PC-9 (cell line): ENCODE results near the gene AMOT.

Experiments
- CTCF ChIP-seq: fragments of 200-600 bp; sonication (generic); conservative IDR thresholded peaks from 2 replicates; pipeline ENCODE4 v1.6.1; 2017; ENCODE audit warnings: mixed run types, antibody characterized with exemption, mild to moderate bottlenecking, moderate library complexity
- EZH2 ChIP-seq: fragments of 200-600 bp; sonication (generic); IDR thresholded peaks from 2 replicates; pipeline ENCODE4 v1.8.0; 2017; ENCODE audit warnings: antibody characterized with exemption, low read depth

DNA sequence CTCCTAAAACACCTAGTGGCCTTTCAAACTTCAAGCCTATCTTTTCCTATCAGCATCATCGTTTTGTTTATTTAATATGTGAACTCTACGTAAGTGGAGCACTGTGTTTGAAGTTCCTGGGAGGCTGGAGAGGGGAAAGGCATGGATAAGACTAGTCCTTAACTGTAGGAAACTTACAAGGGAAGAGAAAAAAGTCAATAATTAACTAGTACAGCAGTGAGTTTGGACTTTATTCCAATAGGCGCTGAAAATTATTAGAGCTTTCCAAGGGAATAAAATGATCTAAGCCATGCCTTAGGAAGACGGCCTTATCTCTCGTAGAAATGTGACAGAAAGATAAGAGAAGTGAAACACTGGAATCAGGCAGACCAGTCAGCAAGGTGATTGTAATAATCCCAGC, 55.3 kb downstream of the AMOT start:
- no peak for TF ChIP-seq EZH2
- no peak for TF ChIP-seq CTCF
